H1 (cell line): ENCODE results near the gene ATP2A3. TPM values are rescaled to one million over a fixed set of nuclear protein-coding genes. Genes with fewer than 3 reads are reported as not detected.

ENCODE experiments used
- CTCF ChIA-PET: fragments of 300-600 bp; sonication (Branson Sonifier 250); formaldehyde crosslinking; loops from one replicate; lab custom pipeline; 2021; ENCODE audit not compliant: partially characterized antibody; lab: Charles Lee
- POLR2A ChIA-PET: fragments of 300-600 bp; sonication (Branson Sonifier 250); formaldehyde crosslinking; loops from one replicate; lab custom pipeline; 2021; ENCODE audit warnings: inconsistent platforms; ENCODE audit not compliant: partially characterized antibody; lab: Charles Lee
- DNase-seq, 2 experiments: peaks; one replicate each; pipeline versions ENCODE4 v3.0.0 to v3.0.0-alpha.2; 2010 to 2022; ENCODE audit warnings: low spot score in 2 of 2, low read depth in 1 of 2, mixed read lengths in 1 of 2
- FAIRE-seq: peaks from 2 replicates; lab custom pipeline; 2011; peaks lifted over from hg19 to GRCh38; lab: Jason Lieb, UNC
- H2AFZ ChIP-seq: 2 replicates; pipeline ENCODE4 v1.8.1; 2012; ENCODE audit warnings: low read length, inconsistent platforms
- H2AK5ac ChIP-seq: 2 replicates; pipeline ENCODE4 v1.6.1; 2013; ENCODE audit warnings: low read depth, low read length
- H2BK120ac ChIP-seq: replicated peaks from 2 replicates; pipeline ENCODE3; 2013; ENCODE audit warnings: low read depth, low read length, inconsistent platforms
- H2BK12ac ChIP-seq: 2 replicates; pipeline ENCODE4 v1.6.1; 2013; ENCODE audit warnings: low read depth, low read length
- H2BK15ac ChIP-seq: 2 replicates; pipeline ENCODE4 v1.6.1; 2013; ENCODE audit warnings: low read length
- H2BK20ac ChIP-seq: 2 replicates; pipeline ENCODE4 v1.6.1; 2013; ENCODE audit warnings: low read length
- H2BK5ac ChIP-seq: 2 replicates; pipeline ENCODE4 v1.6.1; 2013; ENCODE audit warnings: low read depth, low read length
- H3K14ac ChIP-seq: 2 replicates; pipeline ENCODE4 v1.6.1; 2013; ENCODE audit warnings: inconsistent platforms; ENCODE audit not compliant: insufficient read length
- H3K18ac ChIP-seq: 2 replicates; pipeline ENCODE4 v1.6.1; 2013; ENCODE audit warnings: low read length; ENCODE audit errors: extremely low read depth
- H3K23ac ChIP-seq: 2 replicates; pipeline ENCODE4 v1.6.1; 2013; ENCODE audit warnings: inconsistent platforms; ENCODE audit not compliant: insufficient read length
- H3K23me2 ChIP-seq: 2 replicates; pipeline ENCODE4 v1.6.1; 2013; ENCODE audit warnings: low read depth, low read length
- H3K27ac ChIP-seq: 2 replicates; pipeline ENCODE4 v1.6.1; 2011; ENCODE audit warnings: low read depth, low read length, inconsistent platforms
- H3K27me3 ChIP-seq, 4 experiments: replicated peaks in 1 of 4; 1 replicate in 1 of 4; 2 replicates in 3 of 4; pipeline versions ENCODE4 v1.6.1 to v1.8.1; 2011 to 2013; ENCODE audit warnings: low read length in 3 of 4, mild to moderate bottlenecking in 3 of 4, inconsistent platforms in 2 of 4, mixed read lengths in 2 of 4, moderate library complexity in 1 of 4; ENCODE audit not compliant: control insufficient read depth in 3 of 4, insufficient read depth in 3 of 4; ENCODE audit errors: extremely low read depth in 1 of 4
- H3K36me3 ChIP-seq, 4 experiments: 2 replicates each; pipeline versions ENCODE4 v1.6.1 to v1.8.1; 2011 to 2013; ENCODE audit warnings: mild to moderate bottlenecking in 4 of 4, low read length in 3 of 4, moderate library complexity in 2 of 4, control low read depth in 1 of 4, inconsistent platforms in 1 of 4; ENCODE audit not compliant: insufficient read depth in 4 of 4, control insufficient read depth in 2 of 4
- H3K4ac ChIP-seq: replicated peaks from 2 replicates; pipeline ENCODE3; 2013; ENCODE audit warnings: low read length, low read depth, mixed read lengths, inconsistent platforms; ENCODE audit not compliant: insufficient read length
- H3K4me1 ChIP-seq, 4 experiments: replicated peaks in 1 of 4; 1 replicate in 1 of 4; 2 replicates in 3 of 4; pipeline versions ENCODE4 v1.6.1 to v1.8.1; 2011 to 2013; ENCODE audit warnings: low read length in 3 of 4, inconsistent platforms in 2 of 4, mixed read lengths in 1 of 4; ENCODE audit not compliant: insufficient read depth in 4 of 4, control insufficient read depth in 3 of 4
- H3K4me2 ChIP-seq, 2 experiments: 2 replicates each; pipeline versions ENCODE4 v1.6.1 to v1.8.1; 2011 to 2013; ENCODE audit warnings: low read depth in 2 of 2, low read length in 2 of 2, control low read depth in 1 of 2, inconsistent platforms in 1 of 2, mild to moderate bottlenecking in 1 of 2; ENCODE audit not compliant: insufficient read depth in 1 of 2
- H3K4me3 ChIP-seq, 4 experiments: fragments of 200-600, 300-600 bp in 1 of 4; sonication (generic), shearing (Covaris generic), sonication (Bioruptor Twin) in 1 of 4; 2 replicates each; pipeline versions ENCODE4 v1.5.1 to v1.8.1; 2011 to 2016; ENCODE audit warnings: low read length in 4 of 4, low read depth in 3 of 4, control low read depth in 2 of 4, inconsistent platforms in 2 of 4, mild to moderate bottlenecking in 2 of 4, mixed read lengths in 1 of 4, moderate library complexity in 1 of 4; ENCODE audit not compliant: insufficient read depth in 2 of 4; ENCODE audit errors: extremely low read depth in 1 of 4
- H3K56ac ChIP-seq: replicated peaks from 2 replicates; pipeline ENCODE3; 2013; ENCODE audit warnings: low read depth, mild to moderate bottlenecking, mixed read lengths, low read length, inconsistent platforms; ENCODE audit not compliant: insufficient read length
- H3K79me1 ChIP-seq: 2 replicates; pipeline ENCODE4 v1.6.1; 2013; ENCODE audit warnings: low read depth, low read length, control low read depth
- H3K79me2 ChIP-seq, 2 experiments: 2 replicates each; pipeline versions ENCODE4 v1.6.1 to v1.8.1; 2012 to 2013; ENCODE audit warnings: low read length in 2 of 2, mild to moderate bottlenecking in 2 of 2, inconsistent platforms in 1 of 2; ENCODE audit not compliant: insufficient read depth in 2 of 2, control insufficient read depth in 1 of 2
- H3K9ac ChIP-seq, 4 experiments: replicated peaks in 1 of 4; 1 replicate in 1 of 4; 2 replicates in 3 of 4; pipeline versions ENCODE4 v1.6.1 to v1.8.1; 2011 to 2013; ENCODE audit warnings: low read depth in 3 of 4, low read length in 3 of 4, control low read depth in 2 of 4, mild to moderate bottlenecking in 2 of 4, moderate library complexity in 2 of 4, inconsistent platforms in 1 of 4; ENCODE audit errors: extremely low read depth in 1 of 4
- H3K9me3 ChIP-seq, 2 experiments: 2 replicates each; pipeline versions ENCODE4 v1.6.1 to v1.8.1; 2012 to 2013; ENCODE audit warnings: mild to moderate bottlenecking in 2 of 2, moderate library complexity in 2 of 2, control low read depth in 1 of 2, inconsistent platforms in 1 of 2, low read depth in 1 of 2, low read length in 1 of 2, mixed read lengths in 1 of 2; ENCODE audit not compliant: insufficient read depth in 2 of 2
- H4K20me1 ChIP-seq, 2 experiments: replicated peaks in 1 of 2; 2 replicates each; pipeline versions ENCODE3 to v1.8.1; 2011 to 2013; ENCODE audit warnings: inconsistent platforms in 2 of 2, low read length in 2 of 2, mild to moderate bottlenecking in 1 of 2; ENCODE audit not compliant: insufficient read depth in 2 of 2, control insufficient read depth in 1 of 2
- H4K5ac ChIP-seq: 2 replicates; pipeline ENCODE4 v1.6.1; 2013; ENCODE audit warnings: low read length, low read depth, mixed read lengths, inconsistent platforms; ENCODE audit not compliant: insufficient read length
- H4K8ac ChIP-seq: 2 replicates; pipeline ENCODE4 v1.8.0; 2013; ENCODE audit warnings: mild to moderate bottlenecking, moderate library complexity, low read length, inconsistent platforms; ENCODE audit not compliant: insufficient read depth; ENCODE audit errors: extremely low read depth
- H4K91ac ChIP-seq: replicated peaks from 2 replicates; pipeline ENCODE3; 2013; ENCODE audit warnings: low read length, mixed read lengths, inconsistent platforms; ENCODE audit not compliant: insufficient read length
- CEBPB ChIP-seq: IDR thresholded peaks from 2 replicates; pipeline ENCODE4 v1.6.1; 2012; ENCODE audit warnings: low read depth, low read length
- JUND ChIP-seq: IDR thresholded peaks from 2 replicates; pipeline ENCODE4 v1.6.1; 2011; ENCODE audit warnings: mild to moderate bottlenecking, improper control_type of control experiment, low read length
- PHF8 ChIP-seq: fragments of 200-600 bp; sonication (generic); conservative IDR thresholded peaks from 2 replicates; pipeline ENCODE4 v1.7.1; 2012; ENCODE audit warnings: low read depth, mild to moderate bottlenecking, inconsistent platforms, low read length, moderate library complexity
- POLR2A ChIP-seq, 2 experiments: IDR thresholded peaks; 1 replicate in 1 of 2; 2 replicates in 1 of 2; pipeline ENCODE4 v1.6.1; 2011; ENCODE audit warnings: low read depth in 2 of 2, low read length in 2 of 2, mild to moderate bottlenecking in 2 of 2; ENCODE audit errors: control extremely low read depth in 1 of 2
- POLR2AphosphoS5 ChIP-seq: IDR thresholded peaks from 2 replicates; pipeline ENCODE4 v1.6.1; 2011; ENCODE audit warnings: low read depth, low read length
- SIX5 ChIP-seq: IDR thresholded peaks from 2 replicates; pipeline ENCODE4 v1.6.1; 2011; ENCODE audit warnings: mild to moderate bottlenecking, low read depth, low read length
- SRF ChIP-seq: IDR thresholded peaks from 2 replicates; pipeline ENCODE4 v1.6.1; 2011; ENCODE audit warnings: mild to moderate bottlenecking, low read depth, low read length, moderate library complexity
- TCF12 ChIP-seq: IDR thresholded peaks from 2 replicates; pipeline ENCODE4 v1.6.1; 2011; ENCODE audit warnings: low read depth, mild to moderate bottlenecking, low read length
- YY1 ChIP-seq: IDR thresholded peaks from 2 replicates; pipeline ENCODE4 v1.6.1; 2011; ENCODE audit warnings: low read depth, mild to moderate bottlenecking, low read length
- WGBS, 2 experiments: shearing (Covaris generic) in 1 of 2; methylation state at CpG; one replicate each; pipeline versions ENCODE4 v1.1.6 to v1.1.7; 2013 to 2015; ENCODE audit warnings: low lambda C conversion rate in 2 of 2, mixed read lengths in 2 of 2, inconsistent platforms in 1 of 2, low coverage in 1 of 2, missing lambda C conversion rate in 1 of 2; ENCODE audit not compliant: insufficient replicate concordance in 2 of 2, insufficient coverage in 1 of 2, insufficient read length in 1 of 2; ENCODE audit errors: extremely low coverage in 1 of 2, missing lambda C conversion rate in 1 of 2; 5-methylcytosine and 5-hydroxymethylcytosine counted together
- polyA plus RNA-seq, 7 experiments: library from polyadenylated mRNA; depleted of rRNA in 3 of 7; stranded (reverse) in 5 of 7; unstranded in 2 of 7; fragments of >200 nt in 5 of 7; fragments of 200-250 nt in 2 of 7; gene quantifications; 1 replicate in 5 of 7; 2 replicates in 1 of 7; 4 replicates in 1 of 7; pipeline versions ENCODE4 v1.2.1 to v1.2.3, GENCODE V29; 2011 to 2013; ENCODE audit warnings: missing spikeins in 2 of 7, mixed read lengths in 2 of 7
- total RNA-seq: library from RNA; stranded (reverse); fragmentation: NEBNext Ultra II Directional; extraction: Animal tissue kit (Norgen Biotek cat#: 25700); gene quantifications from 2 replicates; pipeline ENCODE4 v1.2.1, GENCODE V29; 2021
- TF ChIP-seq, protein P1 (sequence below), 3 experiments: IDR thresholded peaks; 1 replicate in 2 of 3; 2 replicates in 1 of 3; pipeline versions ENCODE4 v1.5.1 to v1.6.1; 2011; ENCODE audit warnings: low read length in 3 of 3, mild to moderate bottlenecking in 3 of 3, inconsistent platforms in 2 of 3, low read depth in 1 of 3, moderate library complexity in 1 of 3; ENCODE audit not compliant: insufficient read depth in 1 of 3; ENCODE audit errors: control extremely low read depth in 1 of 3

The ATP2A3 gene
- total and polyA plus RNA-seq, 2 of the 8 experiments (the other 6 are each of a cell fraction or from before 2014, with no cell fraction given) = 18.4 to 32.5 TPM

DNA sequence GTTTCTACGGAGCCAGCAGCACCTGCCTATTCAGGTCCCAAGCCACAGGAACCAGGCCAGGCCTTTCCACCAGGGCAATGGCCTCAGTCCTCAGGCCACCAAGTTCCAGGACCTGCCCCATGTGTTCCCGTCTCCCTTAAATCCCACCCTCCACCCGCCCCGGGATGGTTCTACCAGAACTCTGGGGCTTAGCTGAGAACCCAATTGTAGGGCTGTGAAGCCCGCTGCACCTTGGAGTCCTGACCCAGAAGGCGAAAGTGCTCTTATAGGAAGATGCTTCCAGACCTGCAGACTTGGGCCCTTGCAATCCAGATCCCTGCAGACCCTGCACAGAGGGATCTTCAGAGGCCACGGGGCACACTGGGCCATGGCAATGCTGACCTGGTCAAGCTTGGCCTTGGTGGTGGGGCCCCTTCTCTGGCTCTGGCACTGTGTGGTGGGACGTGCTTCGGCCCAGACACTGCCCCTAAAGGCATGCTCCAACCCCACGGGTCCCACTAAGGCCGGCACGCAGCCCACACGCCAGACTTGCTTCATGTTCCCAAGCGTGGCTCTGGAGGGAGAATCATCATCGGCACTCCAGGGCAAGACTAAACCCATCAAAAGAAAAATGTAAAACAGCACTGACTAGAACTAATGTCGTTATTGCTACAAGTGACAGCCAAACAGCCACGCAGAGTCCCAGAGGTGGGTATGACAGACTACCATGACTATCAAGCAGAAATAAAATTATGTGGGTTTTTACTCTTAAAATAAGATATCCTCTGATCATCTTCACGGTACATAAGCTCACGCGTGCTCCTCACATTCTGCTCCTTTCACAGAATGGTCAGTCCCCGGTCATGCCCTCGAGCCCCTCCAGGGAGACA lies 41.3 kb upstream of the ATP2A3 start:
- H3K79me2 ChIP-seq = no peaks in the 10 kb centered on the region
- H3K4ac ChIP-seq = no peak overlapping the region
- H3K23ac ChIP-seq = no peak overlapping the region
- H3K4me1 ChIP-seq = peaks cover 0 to 16% (median 9%) of the 10 kb centered on the region in 4 experiments; a peak in 6 of 7 replicates
- H3K27ac ChIP-seq = no peak overlapping the region
- H3K27me3 ChIP-seq = no peaks in the 10 kb centered on the region
- H3K4me2 ChIP-seq = no peak overlapping the region
- FAIRE-seq = no peak
- no peaks in the 10 kb centered on the region for H4K20me1 ChIP-seq
- H3K9me3 ChIP-seq = no peaks in the 10 kb centered on the region
- no peak overlapping the region for H2AK5ac ChIP-seq
- 0 out of 2 replicates have a peak overlapping the region, but pooled peaks have one; percentile 29 for H2BK15ac ChIP-seq
- ChIA-PET POLR2A (interaction anchor here (0.7 to 2.5 kb wide), 3 partner anchors 52 to 89 kb away, joined by 3 to 5 read pairs (median 3); no protein-coding TSS in a partner anchor), CTCF (interaction anchor here (0.6 to 8.3 kb wide), 26 partner anchors 12 to 282 kb away, joined by 3 to 102 read pairs (median 4); partner anchors contain the start of genes ATP2A3, HASPIN, NCBP3 and P2RX1)
- no peak overlapping the region for H3K9ac ChIP-seq
- H2BK120ac ChIP-seq = no peak overlapping the region
- H3K79me1 ChIP-seq = no peaks in the 10 kb centered on the region
- no peak overlapping the region for H3K14ac ChIP-seq
- no peak overlapping the region for H2AFZ ChIP-seq
- DNase-seq = no peak
- H3K4me3 ChIP-seq = no peak overlapping the region
- H2BK20ac ChIP-seq = no peak overlapping the region
- no peak overlapping the region for H4K8ac ChIP-seq
- WGBS, 2 experiments = 93% methylated on average over 21 of the region's 22 CpGs; no CpG with 5 or more reads in 1 of the 2 experiments
- no peak overlapping the region for H4K91ac ChIP-seq
- no peak overlapping the region for H3K18ac ChIP-seq
- H2BK5ac ChIP-seq = no peak overlapping the region
- H3K56ac ChIP-seq = no peak overlapping the region
- peaks cover 0 to 7% (median 2%) of the 10 kb centered on the region in 4 experiments; a peak in 2 of 8 replicates for H3K36me3 ChIP-seq
- H4K5ac ChIP-seq = no peak overlapping the region
- H2BK12ac ChIP-seq = no peak overlapping the region
- no peaks in the 10 kb centered on the region for H3K23me2 ChIP-seq
- no peak for TF ChIP-seq POLR2AphosphoS5
- TF ChIP-seq JUND = no peak
- TF ChIP-seq CEBPB = no peak
- no peak for TF ChIP-seq TCF12
- no peak for TF ChIP-seq YY1
- TF ChIP-seq, protein P1, sequence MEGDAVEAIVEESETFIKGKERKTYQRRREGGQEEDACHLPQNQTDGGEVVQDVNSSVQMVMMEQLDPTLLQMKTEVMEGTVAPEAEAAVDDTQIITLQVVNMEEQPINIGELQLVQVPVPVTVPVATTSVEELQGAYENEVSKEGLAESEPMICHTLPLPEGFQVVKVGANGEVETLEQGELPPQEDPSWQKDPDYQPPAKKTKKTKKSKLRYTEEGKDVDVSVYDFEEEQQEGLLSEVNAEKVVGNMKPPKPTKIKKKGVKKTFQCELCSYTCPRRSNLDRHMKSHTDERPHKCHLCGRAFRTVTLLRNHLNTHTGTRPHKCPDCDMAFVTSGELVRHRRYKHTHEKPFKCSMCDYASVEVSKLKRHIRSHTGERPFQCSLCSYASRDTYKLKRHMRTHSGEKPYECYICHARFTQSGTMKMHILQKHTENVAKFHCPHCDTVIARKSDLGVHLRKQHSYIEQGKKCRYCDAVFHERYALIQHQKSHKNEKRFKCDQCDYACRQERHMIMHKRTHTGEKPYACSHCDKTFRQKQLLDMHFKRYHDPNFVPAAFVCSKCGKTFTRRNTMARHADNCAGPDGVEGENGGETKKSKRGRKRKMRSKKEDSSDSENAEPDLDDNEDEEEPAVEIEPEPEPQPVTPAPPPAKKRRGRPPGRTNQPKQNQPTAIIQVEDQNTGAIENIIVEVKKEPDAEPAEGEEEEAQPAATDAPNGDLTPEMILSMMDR (IDR thresholded peaks at IDR 0.05; ENCODE audit: control extremely low read depth in 1 of 3, insufficient read depth in 1 of 3, low read depth in 1 of 3, low read length in 3 of 3) = no peak
- TF ChIP-seq SIX5 = no peak
- no peak for TF ChIP-seq POLR2A (IDR thresholded peaks at IDR 0.05; ENCODE audit: control extremely low read depth in 1 of 2, low read depth in 2 of 2, low read length in 2 of 2)
- no peak for TF ChIP-seq SRF
- TF ChIP-seq PHF8 = no peak
